Measurements from ENCODE around the gene RPS6KL1. TPM values are rescaled to one million over a fixed set of nuclear protein-coding genes. Genes with fewer than 3 reads are reported as not detected.
"Not testable (repeated sequence)": the region's sequence is repeated elsewhere in the genome, so short reads cannot be mapped to it uniquely, and the experiment has no call there.

RPS6KL1 gene
- total RNA-seq, 1 donor from 2014 or later: 23.6 TPM

DNA sequence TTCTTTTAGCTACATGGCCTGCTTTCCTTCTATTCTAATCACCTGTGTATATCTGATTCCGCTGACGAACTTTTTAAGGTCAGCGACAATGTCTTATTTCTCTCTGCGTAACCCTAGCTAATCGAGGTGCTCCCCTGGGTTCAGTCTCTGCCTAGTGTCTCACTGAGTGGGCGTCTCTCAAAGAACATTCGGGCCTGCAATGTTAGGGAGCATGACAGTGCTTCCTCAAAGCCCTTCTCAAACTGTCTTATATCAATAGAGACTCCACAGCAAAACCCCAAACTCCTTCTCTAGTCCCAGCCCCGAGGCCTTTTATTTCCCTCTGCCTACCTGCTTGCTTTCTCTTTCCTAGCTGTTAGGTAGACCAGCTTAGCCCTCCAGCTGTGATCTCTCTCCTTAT lies 13.7 kb upstream of the RPS6KL1 start:
- DNase-seq (ENCODE audit: low spot score): no peak

GRCh38 chr14:74936151-74936550 lies 13.1 kb upstream of the RPS6KL1 start:
- DNase-seq (ENCODE audit: low spot score): no peak

GRCh38 chr14:74935360-74935680 lies 12.3 kb upstream of the RPS6KL1 start:
- DNase-seq (ENCODE audit: low spot score): no peak

GRCh38 chr14:74934476-74935359 lies 11.7 kb upstream of the RPS6KL1 start:
- no peak for DNase-seq (ENCODE audit: low spot score)

DNA sequence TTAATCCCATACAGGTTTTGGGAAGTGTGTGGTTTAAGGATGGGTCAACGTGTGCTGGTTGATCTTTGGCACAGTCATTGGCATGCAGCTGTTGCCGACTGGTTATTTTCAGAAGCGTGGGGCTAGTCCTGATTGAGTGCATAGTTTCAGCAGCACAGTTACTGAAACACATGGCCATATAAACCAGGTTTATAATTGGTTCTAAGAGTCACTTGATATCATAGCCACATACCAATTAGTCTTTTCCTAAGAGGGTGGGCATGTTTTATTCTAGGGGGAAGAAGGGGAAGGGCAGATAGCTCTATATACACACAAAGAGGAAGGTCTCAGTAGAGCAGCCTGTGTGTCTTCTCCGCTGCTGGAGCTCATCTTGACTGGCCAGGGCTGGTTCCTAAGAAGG lies 11.0 kb upstream of the RPS6KL1 start:
- no peak for DNase-seq (ENCODE audit: low spot score)

DNA sequence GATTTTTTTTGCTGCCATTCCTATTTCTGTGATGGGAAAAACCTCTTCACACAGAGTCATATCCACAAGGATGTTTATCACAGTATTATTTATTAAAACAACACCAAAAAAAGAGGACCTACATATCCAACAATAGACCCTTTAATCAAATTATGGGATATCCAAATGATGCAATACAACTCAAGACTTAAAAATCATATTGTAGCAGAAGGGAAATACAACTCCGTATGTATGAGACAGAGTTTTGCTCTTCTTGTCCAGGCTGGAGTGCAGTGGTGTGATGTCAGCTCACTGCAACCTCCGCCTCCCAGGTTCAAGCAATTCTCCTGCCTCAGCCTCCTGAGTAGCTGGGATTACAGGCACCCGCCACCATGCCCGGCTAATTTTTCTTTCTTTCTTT lies 9.9 kb upstream of the RPS6KL1 start:
- DNase-seq (ENCODE audit: low spot score): not testable (repeated sequence)

DNA sequence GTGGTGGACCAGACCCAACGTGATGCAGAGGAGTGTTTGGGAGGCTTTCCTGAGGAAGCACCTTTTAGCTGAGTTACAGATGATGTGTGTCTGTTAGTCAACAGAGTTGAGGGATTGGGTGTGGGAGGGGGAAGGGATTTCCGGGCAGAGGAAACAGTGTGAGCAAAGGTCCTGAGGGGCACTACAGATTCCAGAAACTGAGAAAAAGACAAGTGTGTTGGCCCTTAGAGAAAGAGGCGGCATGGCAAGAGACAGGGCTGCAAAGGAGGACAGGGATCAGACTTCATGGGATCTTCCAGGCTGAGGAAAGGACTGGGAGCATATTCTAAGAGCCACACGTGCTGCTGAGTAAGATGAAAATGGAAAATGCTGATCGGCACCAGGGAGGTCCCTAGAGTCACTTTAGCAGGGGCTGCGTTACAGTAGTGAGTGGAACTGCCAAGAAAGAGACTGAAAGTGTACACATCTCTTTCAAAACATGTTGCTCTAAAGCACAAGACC lies 9.4 kb upstream of the RPS6KL1 start:
- no peak for DNase-seq (ENCODE audit: low spot score)

GRCh38 chr14:74931744-74932143 lies 8.7 kb upstream of the RPS6KL1 start:
- DNase-seq (ENCODE audit: low spot score): not testable (repeated sequence)

- DNase-seq (ENCODE audit: low spot score): no peak
These were observed 6.2 kb upstream of the RPS6KL1 start for GRCh38 chr14:74929242-74929641.

DNA sequence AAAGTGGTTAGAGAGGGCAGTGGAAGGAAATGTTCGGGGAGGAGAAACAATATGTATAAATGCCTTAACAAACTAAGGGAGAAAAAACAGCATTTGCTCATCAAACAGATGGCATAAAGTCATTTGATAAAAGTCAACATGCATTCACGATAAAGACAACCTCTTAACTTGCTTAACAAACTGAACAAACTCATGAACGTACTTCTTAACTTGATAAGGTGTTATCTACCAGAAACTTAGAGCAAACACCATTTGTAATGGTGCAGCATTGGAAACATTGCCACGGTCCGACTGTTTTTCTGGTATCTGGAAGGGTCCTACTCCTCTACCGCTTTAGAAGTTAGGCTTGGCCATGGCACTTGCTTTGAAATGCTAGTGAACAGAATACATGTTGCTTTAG lies 4.2 kb upstream of the RPS6KL1 start:
- no peak for DNase-seq (ENCODE audit: low spot score)

DNA sequence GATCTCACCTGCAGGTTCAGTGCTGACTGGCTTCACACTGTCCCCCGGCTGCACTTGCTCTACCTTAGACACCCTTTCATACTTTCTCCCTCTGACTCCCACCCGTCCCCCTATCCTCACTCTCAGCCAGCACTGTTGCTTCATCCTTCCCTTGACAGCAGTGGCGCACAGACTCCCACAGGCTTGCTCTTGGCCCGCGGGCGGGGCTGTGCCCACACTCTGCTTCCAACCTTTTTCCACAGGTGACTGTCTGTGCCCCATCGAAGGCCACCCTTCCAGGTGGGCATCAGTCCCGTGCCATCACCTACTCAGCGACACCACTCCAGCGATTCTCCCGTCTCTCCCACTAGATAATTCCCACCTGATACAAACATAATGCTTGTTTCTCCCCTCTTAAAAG lies 1.0 kb upstream of the RPS6KL1 start:
- DNase-seq (ENCODE audit: low spot score): no peak

- no peak for DNase-seq (ENCODE audit: low spot score)
These were observed 891 bp downstream of the RPS6KL1 start for GRCh38 chr14:74921987-74922751.

DNA sequence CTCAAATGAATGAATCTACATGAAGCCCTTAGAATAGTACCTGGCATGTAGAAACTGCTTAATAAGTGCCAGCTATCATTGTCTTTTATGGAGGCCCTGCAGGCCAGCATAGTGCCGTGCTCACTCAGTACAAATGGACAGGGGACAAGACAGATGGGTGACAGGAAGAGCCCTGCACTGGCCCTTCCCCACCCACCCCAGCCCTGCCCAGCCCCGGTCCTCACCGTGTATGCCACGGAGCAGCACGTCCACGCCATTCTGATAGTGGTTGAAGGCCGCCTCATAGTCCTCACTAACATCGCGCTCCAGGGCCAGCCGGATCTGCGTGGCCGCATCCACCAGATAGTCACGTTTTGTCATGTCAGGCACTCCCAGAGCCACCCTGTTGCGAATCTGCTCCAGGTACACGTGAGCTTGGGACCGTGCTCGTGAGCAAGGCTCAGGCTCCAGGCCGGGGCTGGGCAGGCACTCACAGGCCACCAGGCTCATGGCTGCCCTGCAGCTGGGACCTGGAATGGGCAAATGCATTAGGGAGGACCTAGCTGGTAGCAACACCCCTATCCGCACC lies 1.9 kb downstream of the RPS6KL1 start:
- DNase-seq (ENCODE audit: low spot score): no peak

DNA sequence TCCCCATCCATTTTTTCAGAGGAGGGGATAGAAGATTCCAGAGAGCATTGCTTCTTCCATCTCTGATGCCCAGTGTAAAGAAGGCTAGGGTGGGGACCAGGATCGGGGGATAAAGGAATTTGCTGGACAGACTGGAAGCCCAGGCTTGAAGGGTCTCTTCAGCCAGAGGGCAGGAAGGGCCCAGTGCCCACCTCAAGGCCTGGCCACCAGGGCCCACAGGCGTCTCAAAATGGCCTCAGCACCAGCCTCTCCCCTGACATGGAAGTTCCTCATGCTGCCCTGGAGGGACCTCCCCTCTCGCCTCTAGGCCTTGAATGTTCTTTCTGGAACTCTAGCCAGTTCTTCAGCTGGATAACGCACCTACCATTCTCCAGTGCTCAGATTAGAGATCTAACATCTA lies 2.8 kb downstream of the RPS6KL1 start:
- DNase-seq (ENCODE audit: low spot score): no peak

DNA sequence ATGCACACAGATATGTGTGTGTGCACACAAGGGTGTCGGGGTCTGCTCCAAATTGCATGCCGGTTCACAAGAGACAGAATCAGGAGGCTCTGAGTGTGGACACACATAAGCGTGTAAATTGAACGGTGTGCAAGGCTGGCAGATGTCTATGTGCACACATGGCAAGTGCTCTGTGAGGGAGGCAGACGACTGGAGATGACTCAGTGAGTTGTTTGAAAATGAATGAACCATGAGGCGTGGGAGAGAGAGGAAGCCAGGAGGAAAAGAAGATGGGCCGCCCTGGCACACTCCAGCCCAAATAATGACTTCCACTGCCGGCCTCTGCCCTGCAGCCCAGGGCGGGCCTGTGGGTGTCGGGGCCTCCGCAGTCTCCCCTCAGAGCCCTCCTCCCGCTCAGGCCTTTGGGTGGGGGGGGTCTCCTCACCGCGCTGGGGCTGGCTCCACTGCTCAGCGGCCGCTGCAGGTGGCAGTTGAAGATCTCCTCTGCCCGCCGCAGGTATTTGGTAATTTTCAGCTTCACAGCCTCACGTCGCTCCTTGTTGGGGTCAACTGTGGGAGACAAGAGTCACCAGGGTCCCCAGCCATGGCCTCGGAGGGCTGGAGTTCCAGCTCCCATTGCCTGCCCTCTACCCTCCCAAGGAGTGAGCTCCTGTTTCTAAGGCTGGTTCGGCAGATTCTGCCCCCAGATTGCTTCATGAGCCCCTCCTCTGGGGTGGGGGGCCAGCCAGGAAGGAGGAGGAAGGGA lies 3.5 kb downstream of the RPS6KL1 start:
- peak; percentile 43 for DNase-seq (ENCODE audit: low spot score)

DNA sequence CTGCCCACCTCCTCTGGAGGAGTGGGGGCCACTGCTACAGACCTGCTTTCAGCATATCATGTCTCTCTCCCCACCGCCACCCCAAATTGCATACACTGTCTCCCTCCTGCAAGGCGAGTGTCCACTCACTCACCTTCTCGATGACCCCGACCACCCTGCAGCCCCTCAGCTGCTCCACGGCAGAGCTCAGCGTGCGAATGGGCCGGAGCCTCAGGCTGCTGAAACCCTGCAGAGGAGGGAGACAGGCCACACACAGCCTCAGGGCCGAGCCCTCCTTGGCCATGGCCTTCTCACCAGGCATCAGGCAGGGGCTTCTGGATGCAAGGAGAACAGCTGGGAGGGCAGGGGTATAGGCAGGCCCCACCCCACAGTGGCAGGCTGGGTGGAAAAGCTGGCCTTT lies 4.7 kb downstream of the RPS6KL1 start:
- no peak for DNase-seq (ENCODE audit: low spot score)

GRCh38 chr14:74917646-74918081 lies 5.4 kb downstream of the RPS6KL1 start:
- DNase-seq (ENCODE audit: low spot score): no peak

DNA sequence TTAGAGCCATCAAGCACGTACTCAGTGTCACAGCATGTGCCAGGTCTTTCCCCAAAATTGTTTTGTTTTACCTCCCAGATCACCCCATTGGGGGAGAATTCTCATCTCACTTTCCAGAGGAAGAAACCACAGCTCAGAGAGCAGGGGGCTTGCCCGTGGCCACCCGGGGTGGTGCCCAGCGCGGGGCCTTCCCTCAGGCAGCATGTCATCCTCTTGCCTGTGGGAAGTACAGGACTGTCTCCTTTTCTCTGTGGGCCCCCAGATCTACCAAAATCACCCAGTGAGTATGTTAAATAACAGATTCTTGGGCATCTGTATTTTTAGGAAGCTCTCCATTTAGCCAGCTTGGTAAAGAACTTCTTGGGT lies 5.9 kb downstream of the RPS6KL1 start:
- DNase-seq (ENCODE audit: low spot score): no peak

- no peak for DNase-seq (ENCODE audit: low spot score)
These were observed 7.2 kb downstream of the RPS6KL1 start for GRCh38 chr14:74915826-74916225.

DNA sequence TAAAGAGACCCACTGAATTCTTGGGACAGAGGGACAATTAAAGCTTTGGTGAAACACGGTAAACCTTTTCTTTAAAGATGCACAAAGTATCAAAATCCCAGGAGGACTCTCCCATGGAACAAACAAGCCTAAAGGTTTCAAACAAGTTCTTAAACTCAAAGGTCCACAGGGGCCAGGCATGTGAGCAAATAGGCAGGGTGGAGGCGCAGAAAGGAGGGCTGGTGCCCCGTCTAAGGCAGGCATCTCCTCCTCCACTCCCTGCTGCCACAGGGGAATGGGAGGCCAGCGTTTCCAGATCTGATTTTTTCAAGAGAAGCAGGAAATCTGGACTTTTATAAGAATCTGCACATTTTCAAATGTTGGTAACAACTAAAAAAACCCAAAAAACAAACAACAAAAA lies 7.6 kb downstream of the RPS6KL1 start:
- DNase-seq (ENCODE audit: low spot score): no peak

DNA sequence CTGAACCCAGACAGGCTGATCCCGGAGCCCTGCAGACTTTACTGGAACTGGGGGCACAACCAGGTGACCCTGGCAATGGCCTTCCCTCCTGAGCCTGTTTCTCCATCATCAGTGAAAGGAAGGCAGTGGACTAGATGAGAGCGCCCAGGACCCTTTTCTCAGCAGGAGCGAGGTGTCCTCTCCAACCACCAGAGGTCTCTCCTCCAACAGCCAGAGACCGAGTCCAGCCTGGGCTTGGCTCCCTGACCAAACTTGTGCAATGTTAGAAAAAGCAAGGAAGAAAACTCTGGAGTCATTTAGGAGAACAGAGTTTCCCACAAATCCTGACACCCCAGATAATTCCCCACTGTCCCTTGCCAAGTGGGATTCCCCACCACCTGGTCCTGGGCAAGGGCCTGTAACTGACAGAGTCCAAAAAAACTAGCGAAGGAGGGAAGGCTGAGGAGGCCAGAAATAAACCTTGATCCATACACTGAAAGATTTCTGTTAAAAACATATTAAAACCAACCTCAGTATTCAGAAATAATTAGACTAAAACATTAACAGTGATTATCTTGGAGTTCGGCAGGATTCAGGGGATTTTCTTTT lies 9.0 kb downstream of the RPS6KL1 start:
- DNase-seq (ENCODE audit: low spot score): no peak

Data from mesenteric fat pad (tissue), 1 donor.